HG03469 (cell line): ENCODE results near the gene RAB3GAP1.
"Not testable (repeated sequence)": the region's sequence is repeated elsewhere in the genome, so short reads cannot be mapped to it uniquely, and the experiment has no call there.

ENCODE experiments used
- ATAC-seq: cut with Tn5 transposase; IDR thresholded peaks from one replicate; pipeline ENCODE4 v1.9.1; 2021; ENCODE audit warnings: mild to moderate bottlenecking, moderate library complexity, moderate number of reproducible peaks; ENCODE audit not compliant: unreplicated experiment

Gene RAB3GAP1

GRCh38 chr2:135099802-135100483 is 47.9 kb downstream of the RAB3GAP1 start:
- no peak for ATAC-seq

GRCh38 chr2:135103843-135104242 is 51.8 kb downstream of the RAB3GAP1 start:
- ATAC-seq: no peak

- ATAC-seq: not testable (repeated sequence)
These were observed 53.6 kb downstream of the RAB3GAP1 start for GRCh38 chr2:135105513-135106316.

GRCh38 chr2:135113322-135113721 is 61.2 kb downstream of the RAB3GAP1 start:
- no peak for ATAC-seq

- no peak for ATAC-seq
These were observed 67.5 kb downstream of the RAB3GAP1 start for GRCh38 chr2:135119582-135119981.

- no peak for ATAC-seq
These were observed 69.0 kb downstream of the RAB3GAP1 start for GRCh38 chr2:135121016-135121657.

GRCh38 chr2:135121658-135122039 is 69.6 kb downstream of the RAB3GAP1 start:
- not testable (repeated sequence) for ATAC-seq

GRCh38 chr2:135124924-135125886 is 73.1 kb downstream of the RAB3GAP1 start:
- ATAC-seq: no peak

GRCh38 chr2:135125940-135126339 is 73.8 kb downstream of the RAB3GAP1 start:
- ATAC-seq: no peak

GRCh38 chr2:135130751-135131150 is 78.7 kb downstream of the RAB3GAP1 start:
- no peak for ATAC-seq

GRCh38 chr2:135132314-135132713 is 80.2 kb downstream of the RAB3GAP1 start:
- ATAC-seq: no peak

- no peak for ATAC-seq
These were observed 88.5 kb downstream of the RAB3GAP1 start for GRCh38 chr2:135140606-135141005.

GRCh38 chr2:135142323-135142722 is 90.2 kb downstream of the RAB3GAP1 start:
- no peak for ATAC-seq

GRCh38 chr2:135144343-135144742 is 92.3 kb downstream of the RAB3GAP1 start:
- ATAC-seq: no peak

GRCh38 chr2:135149251-135149650 is 97.2 kb downstream of the RAB3GAP1 start:
- no peak for ATAC-seq

- no peak for ATAC-seq
These were observed 98.6 kb downstream of the RAB3GAP1 start for GRCh38 chr2:135150725-135151124.

- ATAC-seq: no peak
These were observed 99.5 kb downstream of the RAB3GAP1 start for GRCh38 chr2:135151615-135152014.

GRCh38 chr2:135152361-135152760 is 100.3 kb downstream of the RAB3GAP1 start:
- ATAC-seq: no peak

GRCh38 chr2:135154962-135155361 is 102.9 kb downstream of the RAB3GAP1 start:
- no peak for ATAC-seq

GRCh38 chr2:135157856-135158255 is 105.8 kb downstream of the RAB3GAP1 start:
- ATAC-seq: no peak

- ATAC-seq: no peak
These were observed 107.1 kb downstream of the RAB3GAP1 start for GRCh38 chr2:135159191-135159590.
